K562 (cell line): ENCODE data around the gene ARMC7. TPM values are rescaled to one million over a fixed set of nuclear protein-coding genes. Genes with fewer than 3 reads are reported as not detected.

ENCODE experiments used
- ARID2 ChIP-seq: fragments of 450-650 bp; IDR thresholded peaks from 2 replicates; pipeline ENCODE4 v1.6.1; 2017; ENCODE audit warnings: antibody characterized with exemption, mild to moderate bottlenecking
- DACH1 ChIP-seq: fragments of 450-650 bp; IDR thresholded peaks from 2 replicates; pipeline ENCODE4 v1.6.1; 2018; ENCODE audit not compliant: partially characterized antibody
- FOXJ3 ChIP-seq: sonication (generic); formaldehyde crosslinking; IDR thresholded peaks from 2 replicates; pipeline ENCODE4 v1.4.0; 2020; ENCODE audit warnings: mild to moderate bottlenecking, missing genetic modification reagents
- IFI16 ChIP-seq: fragments of 250-450 bp; sonication (Bioruptor Pico); IDR thresholded peaks from 2 replicates; pipeline ENCODE4 v2.1.2; 2022; ENCODE audit warnings: mild to moderate bottlenecking, inconsistent platforms
- MED1 ChIP-seq: sonication (generic); formaldehyde crosslinking; IDR thresholded peaks from 2 replicates; pipeline ENCODE4 v1.8.1; 2023; ENCODE audit warnings: missing genetic modification reagents, borderline replicate concordance
- NONO ChIP-seq, 2 experiments: fragments of 200-400 bp in 1 of 2; fragments of 450-650 bp in 1 of 2; formaldehyde crosslinking in 1 of 2; IDR thresholded peaks; 2 replicates each; pipeline ENCODE4 v1.6.1; 2017; ENCODE audit warnings: low read depth in 2 of 2, mild to moderate bottlenecking in 2 of 2, moderate library complexity in 2 of 2, low read length in 1 of 2
- PCBP2 ChIP-seq: fragments of 200-400 bp; formaldehyde crosslinking; IDR thresholded peaks from 2 replicates; pipeline ENCODE4 v1.6.1; 2018; ENCODE audit warnings: low read length, low read depth, mild to moderate bottlenecking, moderate library complexity; ENCODE audit not compliant: poor library complexity, severe bottlenecking
- TARDBP ChIP-seq: fragments of 450-650 bp; IDR thresholded peaks from 2 replicates; pipeline ENCODE4 v1.6.1; 2016
- TOE1 ChIP-seq, 2 experiments: fragments of 450-650 bp in 1 of 2; sonication (generic) in 1 of 2; formaldehyde crosslinking in 1 of 2; IDR thresholded peaks; 2 replicates each; pipeline versions ENCODE4 v1.7.1 to v1.8.0; 2016 to 2022; ENCODE audit warnings: borderline replicate concordance in 2 of 2, mild to moderate bottlenecking in 2 of 2, antibody characterized with exemption in 1 of 2, inconsistent platforms in 1 of 2, low read depth in 1 of 2, missing genetic modification reagents in 1 of 2, moderate library complexity in 1 of 2
- XRCC3 ChIP-seq: fragments of 450-650 bp; IDR thresholded peaks from 2 replicates; pipeline ENCODE4 v1.6.1; 2017; ENCODE audit warnings: mild to moderate bottlenecking, moderate library complexity
- polyA plus RNA-seq, 8 experiments: library from polyadenylated mRNA; depleted of rRNA in 4 of 8; stranded (reverse) in 5 of 8; unstranded in 3 of 8; fragments of >200 nt; fragmentation: Nextera tagmentation in 2 of 8; fragmentation: Illumina TruSeq in 1 of 8; extraction: Ambion mirVana in 2 of 8; extraction: Trizol in 1 of 8; gene quantifications; 2 replicates each; pipeline versions ENCODE4 v1.2.1 to v1.2.3, GENCODE V29; 2011 to 2014; ENCODE audit warnings: inconsistent platforms in 1 of 8, missing spikeins in 1 of 8
- total RNA-seq, 7 experiments: library from RNA; depleted of rRNA in 6 of 7; stranded (reverse); fragments of >200 nt in 6 of 7; fragmentation: Illumina TruSeq in 2 of 7; extraction: Trizol in 2 of 7; gene quantifications; 2 replicates each; pipeline versions ENCODE4 v1.2.1 to v1.2.3, GENCODE V29; 2011 to 2021; ENCODE audit warnings: low replicate concordance in 1 of 7
- TF ChIP-seq, protein P1 (sequence below): fragments of 250-450 bp; sonication (Bioruptor Pico); IDR thresholded peaks from 2 replicates; pipeline ENCODE4 v1.9.0; 2021; ENCODE audit warnings: mild to moderate bottlenecking
- TF ChIP-seq, protein P2 (sequence below), 2 experiments: fragments of 450-650 bp; IDR thresholded peaks; 2 replicates each; pipeline ENCODE4 v1.6.1; 2016; ENCODE audit warnings: mild to moderate bottlenecking in 2 of 2, borderline replicate concordance in 1 of 2, low read depth in 1 of 2, moderate library complexity in 1 of 2
- TF ChIP-seq, protein P3 (sequence below): fragments of 450-650 bp; formaldehyde crosslinking; conservative IDR thresholded peaks from 2 replicates; pipeline ENCODE4 v1.4.0; 2022; ENCODE audit warnings: mild to moderate bottlenecking, missing genetic modification characterization

The ARMC7 gene
- total and polyA plus RNA-seq, 9 of the 15 experiments (the other 6 are each of a cell fraction or from before 2014, with no cell fraction given): 1.4 to 15.2 (median 5.9) TPM

DNA sequence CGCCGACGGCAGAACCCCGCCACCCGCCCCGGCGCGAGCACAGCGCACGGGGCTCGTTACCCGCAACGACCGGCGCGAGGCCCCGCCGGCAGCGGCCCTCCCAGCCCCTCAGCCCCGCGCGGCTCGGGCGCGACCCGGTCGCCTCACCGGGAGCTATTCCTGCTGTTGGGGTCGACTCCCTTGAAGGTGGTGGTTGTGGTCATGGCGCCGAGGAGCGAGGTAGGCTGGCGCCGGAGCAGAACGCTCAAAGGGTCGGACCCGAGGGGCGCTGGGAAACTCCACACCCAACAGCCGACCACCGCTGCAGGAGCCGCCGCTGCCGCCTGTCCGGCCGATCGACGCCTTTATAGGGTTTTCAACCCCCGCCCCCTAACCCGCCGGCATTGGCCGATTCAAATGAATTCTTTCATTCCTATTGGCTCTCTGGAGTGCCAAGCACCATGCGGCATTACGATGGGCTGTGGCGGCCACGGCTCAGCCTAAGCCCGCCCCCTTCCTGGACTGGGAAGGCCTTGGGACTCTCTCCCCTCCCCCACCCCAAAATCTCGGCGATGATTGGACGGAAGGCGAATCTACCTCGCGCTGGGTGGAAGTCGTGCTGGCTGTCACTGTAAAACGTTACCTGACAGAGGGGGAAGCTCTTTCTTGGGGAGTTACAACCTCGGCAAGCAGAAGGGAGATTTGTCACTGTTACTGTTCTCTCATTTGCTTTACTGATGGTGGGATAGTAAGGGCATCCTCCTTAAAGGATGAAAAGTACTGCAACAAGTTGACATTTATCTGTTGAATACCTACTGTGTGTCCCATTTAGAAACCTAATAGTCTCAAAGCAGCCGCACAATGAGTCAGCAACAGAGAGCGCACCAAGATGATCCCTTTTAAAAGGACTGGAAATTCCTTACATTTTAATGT lies 44.7 kb downstream of the ARMC7 start, which contains the start of gene JPT1 (continued):
- TF ChIP-seq PCBP2 (no peak), NONO (IDR thresholded peaks at IDR 0.05; ENCODE audit: low read depth in 2 of 2, low read length in 1 of 2) (peak; percentile 93 to 97), DACH1 (no peak), XRCC3 (no peak), TOE1 (IDR thresholded peaks at IDR 0.05; ENCODE audit: borderline replicate concordance) (peak; percentile 37; the same call in 1 of the 2 replicates), TOE1 (CRISPR knock-in tag; IDR thresholded peaks at IDR 0.05; ENCODE audit: borderline replicate concordance, low read depth) (no peak), ARID2 (no peak), FOXJ3 (CRISPR knock-in tag) (no peak), MED1 (no peak), TARDBP (no peak), IFI16 (CRISPR knock-in tag) (no peak)
- TF ChIP-seq, protein P1, sequence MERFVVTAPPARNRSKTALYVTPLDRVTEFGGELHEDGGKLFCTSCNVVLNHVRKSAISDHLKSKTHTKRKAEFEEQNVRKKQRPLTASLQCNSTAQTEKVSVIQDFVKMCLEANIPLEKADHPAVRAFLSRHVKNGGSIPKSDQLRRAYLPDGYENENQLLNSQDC (CRISPR knock-in tag): peak; percentile 94; the same call in 1 of the 2 replicates
- TF ChIP-seq, protein P2, sequence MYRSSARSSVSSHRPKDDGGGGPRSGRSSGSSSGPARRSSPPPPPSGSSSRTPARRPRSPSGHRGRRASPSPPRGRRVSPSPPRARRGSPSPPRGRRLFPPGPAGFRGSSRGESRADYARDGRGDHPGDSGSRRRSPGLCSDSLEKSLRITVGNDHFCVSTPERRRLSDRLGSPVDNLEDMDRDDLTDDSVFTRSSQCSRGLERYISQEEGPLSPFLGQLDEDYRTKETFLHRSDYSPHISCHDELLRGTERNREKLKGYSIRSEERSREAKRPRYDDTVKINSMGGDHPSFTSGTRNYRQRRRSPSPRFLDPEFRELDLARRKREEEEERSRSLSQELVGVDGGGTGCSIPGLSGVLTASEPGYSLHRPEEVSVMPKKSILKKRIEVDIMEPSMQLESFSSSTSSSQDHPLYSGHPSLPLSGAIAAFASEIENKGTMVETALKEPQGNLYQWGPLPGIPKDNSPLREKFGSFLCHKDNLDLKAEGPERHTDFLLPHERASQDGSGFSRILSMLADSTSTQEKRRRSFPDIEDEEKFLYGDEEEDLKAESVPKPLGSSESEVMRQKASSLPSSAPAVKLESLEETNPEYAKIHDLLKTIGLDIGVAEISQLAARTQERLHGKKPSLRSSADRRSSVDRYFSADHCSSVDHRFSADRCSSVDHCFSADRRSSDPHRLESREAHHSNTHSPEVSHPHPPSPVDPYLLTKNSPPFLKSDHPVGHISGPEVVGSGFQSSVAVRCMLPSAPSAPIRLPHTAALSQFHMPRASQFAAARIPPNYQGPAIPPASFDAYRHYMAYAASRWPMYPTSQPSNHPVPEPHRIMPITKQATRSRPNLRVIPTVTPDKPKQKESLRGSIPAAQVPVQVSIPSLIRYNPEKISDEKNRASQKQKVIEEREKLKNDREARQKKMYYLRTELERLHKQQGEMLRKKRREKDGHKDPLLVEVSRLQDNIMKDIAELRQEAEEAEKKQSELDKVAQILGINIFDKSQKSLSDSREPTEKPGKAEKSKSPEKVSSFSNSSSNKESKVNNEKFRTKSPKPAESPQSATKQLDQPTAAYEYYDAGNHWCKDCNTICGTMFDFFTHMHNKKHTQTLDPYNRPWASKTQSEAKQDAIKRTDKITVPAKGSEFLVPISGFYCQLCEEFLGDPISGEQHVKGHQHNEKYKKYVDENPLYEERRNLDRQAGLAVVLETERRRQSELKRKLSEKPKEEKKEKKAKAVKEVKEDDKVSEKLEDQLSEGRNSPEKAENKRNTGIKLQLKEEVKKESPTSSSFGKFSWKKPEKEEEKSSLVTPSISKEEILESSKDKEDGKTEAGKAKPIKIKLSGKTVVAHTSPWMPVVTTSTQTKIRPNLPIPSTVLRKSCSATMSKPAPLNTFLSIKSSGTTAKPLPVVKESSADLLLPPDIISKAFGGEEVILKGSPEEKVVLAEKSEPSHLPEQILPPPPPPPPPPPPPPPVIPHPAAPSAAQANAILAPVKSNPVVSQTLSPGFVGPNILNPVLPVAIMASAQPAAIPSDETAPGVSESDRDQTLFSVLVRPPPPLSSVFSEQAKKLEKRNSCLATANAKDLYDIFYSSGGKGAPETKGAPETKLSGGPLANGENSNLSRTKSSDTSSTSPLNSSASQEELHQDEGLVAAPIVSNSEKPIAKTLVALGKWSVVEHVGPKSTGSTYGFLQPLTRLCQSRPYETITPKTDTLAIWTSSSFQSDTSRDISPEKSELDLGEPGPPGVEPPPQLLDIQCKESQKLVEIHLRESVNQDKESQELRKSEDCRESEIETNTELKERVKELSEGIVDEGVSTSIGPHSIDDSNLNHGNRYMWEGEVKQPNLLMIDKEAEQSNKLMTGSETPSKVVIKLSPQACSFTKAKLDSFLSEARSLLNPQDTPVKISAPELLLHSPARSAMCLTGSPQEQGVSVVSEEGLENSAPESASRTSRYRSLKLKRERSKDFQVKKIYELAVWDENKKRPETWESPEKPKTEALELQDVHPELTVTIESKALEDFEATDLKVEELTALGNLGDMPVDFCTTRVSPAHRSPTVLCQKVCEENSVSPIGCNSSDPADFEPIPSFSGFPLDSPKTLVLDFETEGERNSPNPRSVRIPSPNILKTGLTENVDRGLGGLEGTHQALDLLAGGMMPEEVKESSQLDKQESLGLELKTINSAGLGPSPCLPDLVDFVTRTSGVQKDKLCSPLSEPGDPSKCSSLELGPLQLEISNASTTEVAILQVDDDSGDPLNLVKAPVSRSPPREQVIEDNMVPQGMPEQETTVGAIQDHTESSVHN (IDR thresholded peaks at IDR 0.05; ENCODE audit: borderline replicate concordance in 1 of 2, low read depth in 1 of 2): no peak
- TF ChIP-seq, protein P3, sequence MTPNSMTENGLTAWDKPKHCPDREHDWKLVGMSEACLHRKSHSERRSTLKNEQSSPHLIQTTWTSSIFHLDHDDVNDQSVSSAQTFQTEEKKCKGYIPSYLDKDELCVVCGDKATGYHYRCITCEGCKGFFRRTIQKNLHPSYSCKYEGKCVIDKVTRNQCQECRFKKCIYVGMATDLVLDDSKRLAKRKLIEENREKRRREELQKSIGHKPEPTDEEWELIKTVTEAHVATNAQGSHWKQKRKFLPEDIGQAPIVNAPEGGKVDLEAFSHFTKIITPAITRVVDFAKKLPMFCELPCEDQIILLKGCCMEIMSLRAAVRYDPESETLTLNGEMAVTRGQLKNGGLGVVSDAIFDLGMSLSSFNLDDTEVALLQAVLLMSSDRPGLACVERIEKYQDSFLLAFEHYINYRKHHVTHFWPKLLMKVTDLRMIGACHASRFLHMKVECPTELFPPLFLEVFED: 0 out of 2 replicates have a peak, but pooled peaks have one; percentile 41
